Transverse colon (tissue), 4 donors: ENCODE results near the gene STRA6.

Experiments used
- CTCF ChIP-seq, 5 experiments: fragments of 200-600 bp in 3 of 5; fragments of 450-650 bp in 2 of 5; sonication (generic) in 3 of 5; IDR thresholded peaks; 1 replicate in 2 of 5; 2 replicates in 3 of 5; pipeline ENCODE4 v1.5.1; 2016 to 2017; ENCODE audit warnings: antibody characterized with exemption in 5 of 5, inconsistent platforms in 3 of 5, mild to moderate bottlenecking in 2 of 5, moderate library complexity in 1 of 5
- EP300 ChIP-seq: sonication (generic); formaldehyde crosslinking; IDR thresholded peaks from one replicate; pipeline ENCODE4 v1.6.1; 2017; ENCODE audit warnings: antibody characterized with exemption, low read depth
- POLR2A ChIP-seq: fragments of 450-650 bp; IDR thresholded peaks from one replicate; pipeline ENCODE4 v1.6.1; 2016; ENCODE audit warnings: antibody characterized with exemption, mild to moderate bottlenecking, moderate library complexity
- POLR2AphosphoS5 ChIP-seq, 3 donors: sonication (generic); formaldehyde crosslinking; IDR thresholded peaks; one replicate each; pipeline ENCODE4 v1.6.1; 2016; ENCODE audit warnings: antibody characterized with exemption in 3 of 3

- TF ChIP-seq EP300 (no peak), POLR2A (no peak), CTCF (IDR thresholded peaks at IDR 0.05) (no peak), POLR2AphosphoS5 (IDR thresholded peaks at IDR 0.05) (no peak)
These were observed 70.8 kb downstream of the STRA6 start for GRCh38 chr15:74131628-74132413.
